Measurements from ENCODE around the gene TIPIN.
"Not testable (repeated sequence)": the region's sequence is repeated elsewhere in the genome, so short reads cannot be mapped to it uniquely, and the experiment has no call there.

Gene TIPIN

DNA sequence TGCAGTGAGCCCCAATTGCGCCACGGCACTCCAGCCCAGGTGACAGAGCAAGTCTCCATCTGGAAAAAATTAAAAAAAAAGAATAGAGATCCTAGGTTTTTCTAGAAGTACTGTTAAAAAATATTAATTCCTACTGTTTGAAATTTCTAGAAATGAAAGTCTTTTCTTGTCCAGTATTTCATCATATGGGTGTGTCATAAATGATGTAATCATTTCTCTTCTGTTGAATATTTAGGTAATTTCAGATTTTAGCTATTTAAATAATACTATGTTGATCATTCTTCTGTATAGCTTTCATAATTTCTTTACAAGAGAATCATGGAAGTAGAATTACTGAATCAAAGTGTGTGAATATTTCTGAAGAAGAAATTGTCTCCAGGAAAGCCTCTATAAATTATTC lies 24.9 kb upstream of the TIPIN start:
- DNase-seq, result not testable (repeated sequence)

DNA sequence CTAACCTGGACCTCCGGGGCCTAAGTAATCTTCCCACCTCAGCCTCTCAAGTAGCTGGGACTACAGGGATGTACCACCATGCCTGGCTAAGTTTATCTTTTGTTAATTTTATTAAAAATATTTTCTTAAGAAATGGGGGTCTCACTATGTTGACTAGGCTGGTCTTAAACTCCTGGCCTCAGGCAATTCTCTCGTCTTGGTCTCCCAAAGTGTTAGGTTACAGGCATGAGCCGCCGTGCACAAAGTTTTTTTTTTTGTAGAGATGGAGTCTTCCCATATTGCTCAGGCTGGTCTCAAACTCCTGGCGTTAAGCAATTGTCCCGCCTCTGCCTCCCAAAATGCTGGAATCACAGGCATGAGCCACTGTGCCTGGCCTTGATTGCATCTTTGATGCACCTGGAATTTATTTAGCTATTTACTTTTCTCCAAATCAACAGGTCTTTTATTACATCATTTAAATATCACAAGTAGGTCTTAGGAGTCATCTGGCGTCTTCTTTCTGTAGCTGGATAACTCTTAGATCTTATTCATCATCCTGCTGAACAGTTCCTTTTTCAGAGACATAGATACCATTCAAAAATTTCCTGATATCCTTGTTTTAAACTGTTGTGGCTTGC lies 22.4 kb upstream of the TIPIN start:
- DNase-seq, result no peak

DNA sequence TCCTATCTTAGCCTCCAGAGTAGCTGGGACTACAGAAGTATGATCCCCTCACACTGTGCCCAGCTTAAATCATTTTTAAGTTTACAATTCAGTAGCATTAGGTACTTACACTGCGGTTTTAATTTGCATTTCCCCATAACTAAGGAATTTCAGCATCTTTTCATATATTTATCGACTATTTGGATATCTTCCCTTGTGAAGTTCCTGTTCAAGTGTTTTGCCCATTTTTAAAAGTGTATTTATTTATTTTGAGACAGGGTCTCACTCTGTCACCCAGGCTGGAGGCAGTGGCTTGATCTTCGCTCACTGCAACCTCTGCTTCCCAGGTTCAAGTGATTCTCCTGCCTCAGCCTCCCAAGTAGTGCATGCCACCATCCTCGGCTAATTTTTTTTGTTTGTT lies 17.7 kb upstream of the TIPIN start:
- DNase-seq, result no peak

DNA sequence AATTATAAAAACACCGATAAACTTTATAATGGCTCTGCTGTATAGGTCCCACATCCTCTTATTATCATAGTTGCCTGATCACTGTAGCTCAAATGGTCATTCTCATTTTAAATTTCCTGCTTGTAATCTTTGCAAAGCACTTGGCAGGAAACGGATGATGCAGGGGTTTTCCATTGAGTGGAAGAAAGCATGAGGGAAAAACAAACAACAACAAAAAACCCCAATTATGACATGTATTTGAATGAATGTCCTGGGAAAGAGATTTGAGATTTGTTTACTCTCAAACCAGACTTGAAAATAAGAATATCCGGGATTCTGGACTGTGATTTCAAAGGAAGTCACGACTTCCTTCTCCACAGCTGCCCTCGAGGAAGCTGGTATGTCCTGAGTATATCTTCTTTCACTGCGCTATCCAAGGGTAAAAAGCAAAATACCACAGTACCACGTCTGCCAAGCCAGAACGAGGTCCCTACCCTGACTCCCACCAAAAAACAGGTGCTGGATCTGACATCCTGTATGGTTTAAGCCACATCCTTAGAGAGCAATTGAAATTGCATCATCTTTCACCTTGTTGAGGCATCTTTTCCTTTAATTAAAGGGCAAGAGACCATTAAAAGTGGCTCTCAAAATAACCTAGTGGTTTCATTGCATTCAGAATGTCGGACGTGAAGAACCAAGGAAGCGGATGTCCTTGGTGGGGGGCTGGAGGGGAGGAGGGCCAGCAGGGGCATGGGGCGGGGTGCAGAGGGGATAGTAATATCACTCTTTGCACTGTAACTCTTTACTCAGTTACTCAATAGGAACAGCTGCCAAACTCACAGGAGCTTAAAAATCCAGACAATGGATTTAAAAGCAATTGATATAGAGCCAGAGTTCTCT lies 13.5 kb upstream of the TIPIN start:
- DNase-seq, result peak; percentile 45

DNA sequence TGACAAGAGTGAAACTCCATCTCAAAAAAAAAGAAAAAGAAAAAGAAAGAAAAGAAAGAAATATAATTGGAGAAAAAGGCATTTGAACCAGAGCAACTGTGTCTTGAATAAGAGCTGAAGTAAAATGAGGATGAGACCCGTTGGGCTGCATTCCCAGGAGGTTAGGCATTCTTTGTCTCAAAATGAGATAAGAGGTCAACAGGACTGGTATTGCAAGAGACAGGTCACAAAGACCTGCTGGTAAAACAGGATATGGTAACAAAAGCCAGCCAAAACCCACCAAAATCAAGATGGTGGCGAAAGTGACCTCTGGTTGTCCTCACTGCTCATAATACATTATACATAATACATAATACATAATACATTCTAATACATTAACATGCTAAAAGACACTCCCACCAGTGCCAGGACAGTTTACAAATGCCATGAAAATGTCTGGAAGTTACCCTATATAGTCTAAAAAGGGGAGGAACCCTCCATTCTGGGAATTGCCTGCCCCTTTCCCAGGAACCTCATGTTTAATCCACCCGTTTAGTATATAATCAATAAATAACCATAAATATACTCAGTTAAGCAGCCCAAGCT lies 8.6 kb upstream of the TIPIN start:
- no peak for DNase-seq

DNA sequence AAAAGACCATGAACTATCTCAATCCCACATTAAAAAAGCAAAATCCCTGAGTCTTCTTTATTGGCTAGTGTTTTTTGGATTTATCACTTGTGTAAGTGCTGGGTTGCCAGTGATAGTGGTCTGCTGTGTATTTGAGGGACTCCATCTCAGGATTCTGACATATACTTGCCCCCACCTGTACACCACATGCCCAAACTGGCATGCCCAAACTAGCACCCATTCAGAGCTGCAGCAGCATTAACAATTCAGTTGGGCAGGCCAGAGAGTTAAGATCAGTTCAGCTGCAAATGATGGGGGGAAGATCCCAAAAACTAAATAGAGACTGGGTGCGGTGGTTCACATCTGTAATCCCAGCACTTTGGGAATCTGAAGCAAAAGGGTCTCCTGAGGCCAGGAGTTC lies 6.3 kb upstream of the TIPIN start:
- no peak for DNase-seq

DNA sequence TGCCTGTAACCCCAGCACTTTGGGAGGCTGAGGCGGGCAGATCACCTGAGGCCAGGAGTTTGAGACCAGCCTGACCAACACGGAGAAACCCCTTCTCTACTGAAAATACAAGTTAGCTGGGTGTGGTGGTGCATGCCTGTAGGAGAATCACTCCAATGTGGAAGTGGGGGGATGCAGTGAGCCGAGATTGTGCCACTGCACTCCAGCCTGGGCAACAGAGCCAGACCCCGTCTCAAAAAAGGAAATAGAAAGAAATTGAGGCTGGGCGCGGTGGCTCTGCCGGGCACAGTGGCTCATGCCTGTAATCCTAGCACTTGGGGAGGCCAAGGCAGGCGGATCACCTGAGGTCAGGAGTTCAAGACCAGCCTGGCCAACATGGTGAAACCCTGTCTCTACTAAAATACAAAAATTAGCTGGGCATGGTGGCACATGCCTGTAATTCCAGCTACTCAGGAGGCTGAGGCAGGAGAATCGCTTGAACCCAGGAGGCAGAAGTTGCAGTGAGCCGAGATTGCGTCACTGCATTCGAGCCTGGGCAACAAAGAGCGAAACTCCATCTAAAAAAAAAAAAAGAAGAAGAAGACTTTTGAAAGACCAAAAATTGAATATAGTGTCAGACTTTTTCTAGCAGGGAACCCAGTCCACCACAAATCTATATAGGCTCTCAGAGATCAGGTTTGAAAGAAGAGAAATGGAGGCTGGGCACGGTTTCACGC lies 5.4 kb upstream of the TIPIN start:
- DNase-seq, result not testable (repeated sequence)

DNA sequence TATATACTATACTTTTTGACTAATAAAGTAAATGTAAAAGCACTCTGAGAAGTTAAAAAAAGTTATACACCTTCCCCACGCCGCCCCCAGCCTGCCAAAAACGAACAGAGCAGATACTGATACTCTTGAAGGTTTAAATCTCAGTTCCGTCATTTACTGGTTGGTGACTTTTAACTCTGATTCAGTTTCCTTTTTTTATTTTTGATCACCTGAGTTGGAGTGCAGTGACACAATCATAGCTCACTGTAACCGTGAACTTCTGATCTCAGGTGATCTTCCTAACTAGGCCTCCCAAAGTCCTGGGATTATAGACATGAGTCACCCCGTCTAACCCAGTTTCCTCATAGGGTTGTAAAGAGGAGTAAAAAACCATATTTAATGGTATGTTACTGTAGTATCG lies 3.3 kb upstream of the TIPIN start:
- DNase-seq, result no peak

DNA sequence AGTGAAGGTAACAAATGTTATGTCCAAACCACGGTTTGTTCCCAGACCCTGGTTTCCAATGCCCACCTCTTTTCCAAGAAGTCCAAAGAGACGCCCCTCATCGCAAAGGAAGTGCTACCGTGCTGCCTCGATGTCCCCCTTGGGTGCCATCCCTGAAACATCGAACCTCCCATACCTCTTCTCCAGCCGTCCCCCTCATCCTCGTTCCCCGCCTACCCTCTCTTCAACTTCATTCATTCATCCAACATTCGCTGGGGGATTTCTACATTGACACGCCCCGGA lies 467 bp downstream of the TIPIN start:
- peak; percentile 58 for DNase-seq

DNA sequence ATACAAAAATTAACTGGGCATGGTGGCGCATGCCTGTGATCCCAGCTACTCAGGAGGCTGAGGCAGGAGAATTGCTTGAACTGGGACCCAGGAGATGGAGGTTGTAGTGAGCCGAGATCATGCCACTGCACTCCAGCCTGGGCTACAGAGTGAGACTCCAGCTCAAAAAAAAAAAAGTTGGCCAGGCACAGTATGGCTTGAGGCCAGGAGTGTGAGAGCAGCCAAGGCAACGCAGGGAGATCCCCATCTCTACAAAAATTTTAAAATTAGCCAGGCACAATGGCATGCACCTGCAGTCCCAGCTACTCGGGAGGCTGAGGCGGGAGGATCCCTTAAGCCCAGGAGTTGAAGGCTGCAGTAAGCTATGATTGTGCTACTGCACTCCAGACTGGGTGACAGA lies 8.0 kb downstream of the TIPIN start:
- DNase-seq, result not testable (repeated sequence)

DNA sequence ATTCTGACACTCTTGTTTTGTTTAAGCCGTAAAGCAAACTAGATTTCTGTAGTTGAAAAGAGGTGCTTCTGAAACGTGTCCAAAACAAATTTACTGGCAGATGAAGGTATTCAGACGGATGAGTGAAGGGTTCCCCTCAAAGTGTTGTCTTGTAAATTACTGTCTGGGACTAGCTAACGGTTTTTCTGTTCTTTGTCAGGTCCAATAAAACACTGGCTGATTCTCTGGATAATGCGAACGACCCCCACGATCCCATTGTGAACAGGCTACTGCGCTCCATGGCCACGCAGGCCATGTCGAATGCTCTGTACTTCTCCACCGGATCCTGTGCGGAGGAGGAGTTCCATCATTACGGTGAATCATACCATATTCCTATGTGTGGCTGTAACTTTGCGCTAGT lies 27.7 kb downstream of the TIPIN start:
- DNase-seq, result no peak

DNA sequence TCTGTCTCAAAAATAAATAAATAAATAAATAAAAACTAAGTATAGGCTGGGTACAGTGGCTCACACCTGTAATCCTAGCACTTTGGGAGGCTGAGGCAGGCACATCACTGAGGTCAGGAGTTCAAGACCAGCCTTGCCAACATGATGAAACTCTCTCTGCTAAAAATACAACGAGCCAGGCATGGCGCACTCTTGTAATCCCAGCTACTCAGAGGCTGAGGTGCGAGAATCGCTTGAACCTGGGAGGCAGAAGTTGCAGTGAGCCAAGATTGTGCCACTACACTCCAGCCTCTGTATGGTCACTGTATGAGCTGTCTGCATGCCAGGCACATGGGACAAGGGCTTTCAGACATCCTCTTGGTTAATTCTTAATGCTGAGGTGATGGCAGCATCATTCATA lies 28.7 kb downstream of the TIPIN start:
- no peak for DNase-seq

DNA sequence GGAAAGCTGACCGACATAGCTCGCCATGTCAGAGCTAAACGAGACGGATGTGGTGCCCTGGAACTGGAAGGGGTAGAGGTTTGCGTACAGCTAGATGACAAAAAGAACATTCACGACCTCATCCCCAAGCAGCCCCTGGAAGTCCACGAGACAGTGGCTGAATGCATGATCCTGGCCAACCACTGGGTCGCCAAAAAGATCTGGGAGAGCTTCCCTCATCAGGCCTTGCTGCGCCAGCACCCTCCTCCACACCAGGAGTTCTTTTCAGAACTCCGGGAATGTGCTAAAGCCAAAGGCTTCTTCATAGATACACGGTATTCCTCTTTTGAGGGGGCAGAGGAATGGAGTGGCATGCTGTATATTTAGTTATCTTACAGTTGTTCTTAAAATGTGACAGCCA lies 30.4 kb downstream of the TIPIN start:
- no peak for DNase-seq

DNA sequence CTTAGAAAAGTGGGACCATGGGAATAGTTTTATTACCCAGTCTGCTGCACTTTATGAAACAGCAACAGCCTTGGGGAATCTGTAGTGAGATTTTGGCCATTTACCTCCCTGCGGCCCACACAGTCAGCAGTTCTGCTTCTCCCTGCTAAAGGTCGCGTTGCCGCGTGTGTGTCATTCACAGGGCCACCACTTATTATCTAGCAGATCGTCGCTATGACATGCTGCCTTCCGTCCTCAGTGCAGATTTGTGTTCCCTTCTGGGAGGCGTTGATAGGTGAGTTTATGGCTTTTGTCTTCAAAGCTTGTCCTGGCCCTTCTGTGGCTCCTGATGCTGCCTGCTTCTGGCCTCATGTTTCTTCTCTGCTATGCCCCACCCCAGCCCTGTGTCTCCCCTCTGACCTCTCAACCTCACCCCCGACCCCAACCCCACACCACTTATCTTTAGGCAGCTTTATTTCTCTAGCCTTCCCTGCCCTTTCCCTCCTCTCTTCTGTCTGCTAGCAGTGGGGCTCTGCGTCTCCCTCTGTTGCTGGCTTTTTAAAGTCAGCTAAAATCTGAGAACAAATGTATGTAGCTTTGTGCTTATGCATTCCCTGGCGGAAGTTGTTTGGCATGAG lies 33.1 kb downstream of the TIPIN start:
- no peak for DNase-seq

DNA sequence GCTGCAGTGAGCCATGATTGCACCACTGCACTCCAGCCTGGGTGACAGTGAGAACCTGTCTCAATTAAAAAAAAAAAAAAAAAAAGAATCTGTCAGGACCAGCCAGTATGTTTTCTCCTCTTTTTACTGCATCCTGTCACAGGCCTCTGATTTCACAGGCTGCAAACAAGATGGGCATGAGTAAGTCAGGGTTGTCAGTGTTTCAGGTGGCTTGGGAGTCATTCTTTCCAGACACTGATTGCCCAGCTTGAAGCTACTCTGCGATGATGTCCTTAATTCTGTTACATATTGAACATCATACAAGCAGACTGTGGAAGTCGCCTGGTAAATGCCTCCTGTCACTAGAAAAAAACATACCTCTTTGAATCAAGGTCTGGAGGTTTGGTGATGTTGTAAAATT lies 44.3 kb downstream of the TIPIN start:
- no peak for DNase-seq

DNA sequence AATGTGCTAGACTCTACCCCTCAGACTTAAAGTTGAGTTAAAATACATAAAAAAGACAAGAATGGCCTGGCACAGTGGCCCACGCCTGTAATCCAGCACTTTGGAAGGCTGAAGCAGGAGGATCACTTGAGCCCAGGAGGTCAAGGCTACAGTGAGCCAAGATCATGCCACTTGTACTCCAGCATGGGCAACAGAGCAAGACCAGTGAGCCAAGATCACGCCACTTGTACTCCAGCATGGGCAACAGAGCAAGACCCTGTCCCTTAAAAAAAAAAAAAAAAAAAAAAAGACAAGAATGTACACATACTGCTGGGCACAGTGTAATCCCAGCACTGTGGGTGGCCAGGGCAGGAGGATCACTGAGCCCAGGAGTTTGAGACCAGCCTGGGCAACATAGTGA lies 45.7 kb downstream of the TIPIN start:
- DNase-seq, result no peak

DNA sequence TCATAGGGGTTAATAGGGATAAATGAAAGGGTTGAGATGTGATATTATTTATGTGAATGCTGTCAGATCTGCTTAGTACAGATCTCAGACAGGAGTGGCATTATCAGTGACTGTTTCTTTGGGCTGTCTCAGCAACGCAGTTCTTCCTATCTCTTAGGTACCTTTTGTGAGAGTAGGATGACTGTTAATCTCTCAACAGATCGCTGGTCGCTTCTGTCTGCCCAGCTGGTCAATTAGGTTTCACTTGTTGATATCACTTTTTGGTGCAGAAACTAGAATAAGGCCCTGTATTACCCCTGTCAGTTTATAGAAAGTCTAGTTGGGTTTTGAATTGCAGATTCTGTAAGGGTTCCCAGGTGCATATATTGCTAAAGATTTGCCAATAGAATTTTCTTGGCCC lies 46.7 kb downstream of the TIPIN start:
- DNase-seq, result peak; percentile 50

DNA sequence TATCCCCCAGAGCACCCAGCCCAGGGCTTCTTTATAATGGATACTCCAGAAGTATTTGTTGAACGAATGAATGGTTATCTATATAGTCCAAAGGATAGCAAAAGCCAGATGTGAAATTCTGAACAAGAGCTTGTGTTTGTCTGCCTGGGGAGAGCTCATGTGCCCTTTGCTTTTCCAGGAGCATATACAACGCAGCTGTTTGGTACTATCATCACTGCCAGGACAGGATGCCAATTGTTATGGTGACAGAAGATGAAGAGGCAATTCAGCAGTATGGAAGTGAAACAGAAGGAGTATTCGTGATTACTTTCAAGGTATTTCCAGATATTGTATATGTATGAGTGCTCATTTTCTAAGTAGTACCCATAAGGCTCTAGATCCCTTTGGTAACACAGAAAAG lies 48.0 kb downstream of the TIPIN start:
- no peak for DNase-seq

DNA sequence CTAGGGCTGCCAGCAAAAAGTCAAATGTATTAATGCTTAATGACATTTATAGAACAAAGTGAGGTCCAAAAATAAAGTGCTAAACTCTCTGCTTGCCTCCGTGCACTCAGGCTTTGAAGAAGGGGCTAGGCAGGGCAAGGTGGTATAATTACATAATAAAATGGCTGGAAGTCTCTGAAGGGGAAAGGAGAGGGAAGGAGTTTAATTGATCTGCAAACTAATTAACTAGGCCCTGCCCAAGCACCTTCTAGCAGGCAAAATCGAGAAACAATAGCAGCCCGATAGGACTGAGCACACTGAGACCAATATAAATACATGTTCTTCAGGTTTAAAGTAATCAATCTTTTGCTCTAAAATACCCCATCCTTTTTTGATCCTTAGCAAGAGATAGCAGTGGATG lies 50.1 kb downstream of the TIPIN start:
- DNase-seq, result no peak

DNA sequence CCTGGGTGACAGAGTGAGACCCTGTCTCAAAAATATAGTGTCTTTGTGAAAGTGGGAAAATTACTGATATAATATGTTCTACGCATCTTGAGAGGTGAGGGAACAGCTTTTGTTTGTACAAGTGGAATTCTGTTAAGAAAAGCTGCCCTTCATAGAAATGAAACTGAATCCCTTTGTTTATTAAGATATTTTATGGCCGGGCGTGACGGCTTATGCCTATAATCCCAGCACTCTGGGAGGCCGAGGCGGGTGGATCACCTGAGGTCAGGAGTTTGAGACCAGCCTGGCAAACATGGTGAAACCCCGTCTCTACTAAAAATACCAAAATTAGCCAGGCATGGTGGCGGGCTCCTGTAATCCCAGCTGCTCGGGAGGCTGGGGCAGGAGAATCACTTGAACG lies 52.1 kb downstream of the TIPIN start:
- DNase-seq, result not testable (repeated sequence)

DNA sequence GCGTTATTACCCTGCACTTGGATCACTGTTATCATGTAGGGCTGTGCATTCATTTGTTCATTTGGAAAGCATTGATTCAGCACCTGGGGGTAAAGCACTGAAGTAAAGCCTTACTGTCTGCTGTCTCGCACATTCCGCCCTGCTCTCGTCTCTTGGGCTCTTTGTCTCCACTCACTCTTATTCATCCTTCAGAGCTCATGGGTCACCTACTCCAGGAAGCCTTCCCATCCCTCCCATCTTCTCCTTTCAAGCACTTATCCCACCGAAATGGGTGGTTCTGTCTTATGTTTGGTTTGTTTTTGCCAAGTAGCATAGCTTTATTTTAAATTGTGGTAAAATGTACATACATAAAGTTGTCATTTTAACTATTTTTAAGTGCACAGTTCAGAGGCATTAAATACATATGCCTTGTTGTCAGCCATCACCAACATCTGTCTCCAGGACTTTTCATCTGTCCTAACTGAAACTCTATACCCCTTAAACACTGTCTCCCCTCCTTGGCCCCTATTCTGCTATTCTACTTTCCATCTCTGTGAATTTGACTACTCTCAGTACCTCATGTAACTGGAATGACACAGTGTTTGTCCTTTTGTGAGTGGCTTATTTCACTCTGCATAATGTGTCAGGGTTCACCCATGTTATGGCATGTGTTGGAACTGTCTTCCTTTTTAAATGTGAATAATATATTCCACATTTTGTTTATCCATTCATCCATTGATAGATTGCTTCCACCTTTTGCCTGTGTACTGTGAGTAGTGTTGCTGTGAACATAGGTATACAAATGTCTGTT lies 53.8 kb downstream of the TIPIN start:
- no peak for DNase-seq

DNA sequence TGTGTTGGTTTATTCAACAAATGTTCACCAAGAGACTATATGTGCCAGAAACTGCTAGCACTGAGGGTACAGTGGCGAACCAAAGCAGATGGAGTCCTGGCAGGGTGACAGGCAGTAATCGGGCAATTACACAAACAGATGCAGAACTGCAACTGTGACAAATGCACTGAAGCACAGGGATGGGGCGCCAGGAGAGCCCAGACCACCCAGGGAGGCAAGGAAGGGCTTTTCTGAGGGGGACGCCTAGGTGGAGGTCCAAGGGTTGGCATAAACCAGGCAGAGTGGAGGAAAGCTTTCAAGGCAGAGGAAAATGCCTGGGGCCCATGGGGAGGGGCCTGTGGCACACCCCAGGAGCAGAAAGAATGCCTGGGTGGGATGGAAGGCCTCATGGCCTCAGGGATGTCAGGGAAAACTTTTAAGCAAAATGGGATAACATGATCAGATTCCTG lies 57.7 kb downstream of the TIPIN start:
- DNase-seq, result no peak

DNA sequence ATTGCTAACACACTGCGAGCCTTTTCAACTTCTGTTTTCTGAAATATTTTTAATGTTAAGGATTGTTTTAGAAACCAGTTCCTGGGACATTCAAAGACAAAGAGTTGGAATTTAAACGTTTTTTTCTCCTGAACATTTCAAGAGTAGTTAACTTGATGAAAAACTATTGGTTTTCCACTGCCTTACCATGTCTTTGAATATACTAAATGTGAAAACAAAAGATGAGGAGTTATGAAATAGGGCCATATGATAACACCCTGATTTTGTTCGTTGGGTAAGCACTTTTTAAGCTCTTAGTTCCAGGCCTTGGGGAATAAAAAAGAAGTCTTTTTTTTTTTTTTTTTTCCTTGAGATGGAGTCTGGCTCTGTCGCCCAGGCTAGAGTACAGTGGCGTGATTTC lies 60.3 kb downstream of the TIPIN start:
- DNase-seq, result no peak

Measured in hematopoietic multipotent progenitor cell treated with erythropoietin and hydrocortisone succinate and interleukin-3 and kit ligand, for 6 days (in vitro differentiated cells).